K562 (cell line): ENCODE measurements around the gene KIF26B. TPM values are rescaled to one million over a fixed set of nuclear protein-coding genes. Genes with fewer than 3 reads are reported as not detected.

Experiments used
- CREB1 ChIP-seq, 2 experiments: sonication (generic) in 1 of 2; formaldehyde crosslinking in 1 of 2; IDR thresholded peaks; 2 replicates each; pipeline versions ENCODE4 v1.6.1 to v1.8.0; 2012 to 2022; ENCODE audit warnings: inconsistent platforms in 1 of 2, mild to moderate bottlenecking in 1 of 2, missing genetic modification reagents in 1 of 2, moderate library complexity in 1 of 2
- CREM ChIP-seq: IDR thresholded peaks from 2 replicates; pipeline ENCODE4 v1.6.1; 2014; ENCODE audit warnings: antibody characterized with exemption, low read depth
- ERF ChIP-seq: fragments of 450-650 bp; formaldehyde crosslinking; IDR thresholded peaks from 2 replicates; pipeline ENCODE4 v1.4.0; 2020; ENCODE audit warnings: mild to moderate bottlenecking, mixed read lengths
- EZH2 ChIP-seq: IDR thresholded peaks from 2 replicates; pipeline ENCODE4 v1.6.1; 2012; ENCODE audit warnings: low read depth, mild to moderate bottlenecking, inconsistent platforms, low read length, borderline replicate concordance
- JUNB ChIP-seq: fragments of 450-650 bp; formaldehyde crosslinking; conservative IDR thresholded peaks from 2 replicates; pipeline ENCODE4 v1.4.0; 2020; ENCODE audit warnings: mild to moderate bottlenecking
- JUND ChIP-seq, 2 experiments: IDR thresholded peaks; 2 replicates in 1 of 2; 3 replicates in 1 of 2; pipeline ENCODE4 v1.6.1; 2011; ENCODE audit warnings: borderline replicate concordance in 2 of 2, low read depth in 2 of 2, low read length in 2 of 2, improper control_type of control experiment in 1 of 2, missing biosample characterization in 1 of 2, missing genetic modification characterization in 1 of 2, missing genetic modification reagents in 1 of 2
- LCOR ChIP-seq: sonication (generic); formaldehyde crosslinking; IDR thresholded peaks from 2 replicates; pipeline ENCODE4 v1.8.0; 2022; ENCODE audit warnings: mild to moderate bottlenecking, missing genetic modification reagents
- MAZ ChIP-seq, 2 experiments: fragments of 450-650 bp in 1 of 2; sonication (generic) in 1 of 2; formaldehyde crosslinking; IDR thresholded peaks in 1 of 2; conservative IDR thresholded peaks in 1 of 2; 2 replicates each; pipeline versions ENCODE4 v1.4.0 to v1.5.0; 2020; ENCODE audit warnings: mild to moderate bottlenecking in 1 of 2, missing genetic modification reagents in 1 of 2
- NCOA1 ChIP-seq: fragments of 450-650 bp; IDR thresholded peaks from 2 replicates; pipeline ENCODE4 v1.6.1; 2016; ENCODE audit warnings: low read depth
- NELFE ChIP-seq: IDR thresholded peaks from 2 replicates; pipeline ENCODE4 v1.6.1; 2011; ENCODE audit warnings: mild to moderate bottlenecking; ENCODE audit not compliant: insufficient read depth, insufficient read length
- NONO ChIP-seq, 2 experiments: fragments of 200-400 bp in 1 of 2; fragments of 450-650 bp in 1 of 2; formaldehyde crosslinking in 1 of 2; IDR thresholded peaks; 2 replicates each; pipeline ENCODE4 v1.6.1; 2017; ENCODE audit warnings: low read depth in 2 of 2, mild to moderate bottlenecking in 2 of 2, moderate library complexity in 2 of 2, low read length in 1 of 2
- RB1 ChIP-seq: fragments of 450-650 bp; IDR thresholded peaks from 2 replicates; pipeline ENCODE4 v1.6.1; 2017; ENCODE audit warnings: low read depth, mild to moderate bottlenecking
- ZNF23 ChIP-seq: fragments of 250-450 bp; sonication (Bioruptor Pico); IDR thresholded peaks from 2 replicates; pipeline ENCODE4 v1.4.0; 2020; ENCODE audit warnings: mild to moderate bottlenecking
- polyA plus RNA-seq, 8 experiments: library from polyadenylated mRNA; depleted of rRNA in 4 of 8; stranded (reverse) in 5 of 8; unstranded in 3 of 8; fragments of >200 nt; fragmentation: Nextera tagmentation in 2 of 8; fragmentation: Illumina TruSeq in 1 of 8; extraction: Ambion mirVana in 2 of 8; extraction: Trizol in 1 of 8; gene quantifications; 2 replicates each; pipeline versions ENCODE4 v1.2.1 to v1.2.3, GENCODE V29; 2011 to 2014; ENCODE audit warnings: inconsistent platforms in 1 of 8, missing spikeins in 1 of 8
- total RNA-seq, 7 experiments: library from RNA; depleted of rRNA in 6 of 7; stranded (reverse); fragments of >200 nt in 6 of 7; fragmentation: Illumina TruSeq in 2 of 7; extraction: Trizol in 2 of 7; gene quantifications; 2 replicates each; pipeline versions ENCODE4 v1.2.1 to v1.2.3, GENCODE V29; 2011 to 2021; ENCODE audit warnings: low replicate concordance in 1 of 7
- TF ChIP-seq, protein P1 (sequence below): fragments of 250-450 bp; sonication (Bioruptor Pico); IDR thresholded peaks from 2 replicates; pipeline ENCODE4 v1.5.0; 2020; ENCODE audit warnings: mild to moderate bottlenecking
- TF ChIP-seq, protein P2 (sequence below): fragments of 200-800 bp; sonication (Bioruptor generic); IDR thresholded peaks from 2 replicates; pipeline ENCODE4 v1.6.1; 2017; ENCODE audit warnings: missing genetic modification characterization, missing compliant biosample characterization
- TF ChIP-seq, protein P3 (sequence below), 3 experiments: IDR thresholded peaks in 2 of 3; conservative IDR thresholded peaks in 1 of 3; 2 replicates each; pipeline ENCODE4 v1.5.1; 2011 to 2012; ENCODE audit warnings: low read length in 3 of 3, mild to moderate bottlenecking in 3 of 3, control low read depth in 2 of 3, improper control_type of control experiment in 1 of 3, inconsistent platforms in 1 of 3, low read depth in 1 of 3, mixed read lengths in 1 of 3, moderate library complexity in 1 of 3; ENCODE audit not compliant: insufficient read depth in 2 of 3
- TF ChIP-seq, protein P4 (sequence below), 2 experiments: fragments of 200-800 bp in 1 of 2; sonication (Bioruptor generic) in 1 of 2; sonication (generic) in 1 of 2; formaldehyde crosslinking in 1 of 2; IDR thresholded peaks in 1 of 2; conservative IDR thresholded peaks in 1 of 2; 2 replicates each; pipeline versions ENCODE4 v1.5.0 to v1.6.1; 2016 to 2020; ENCODE audit warnings: missing compliant biosample characterization in 1 of 2, missing genetic modification characterization in 1 of 2, missing genetic modification reagents in 1 of 2
- TF ChIP-seq, protein P5 (sequence below): fragments of 250-450 bp; sonication (Bioruptor Pico); IDR thresholded peaks from 2 replicates; pipeline ENCODE4 v1.8.0; 2021; ENCODE audit warnings: mild to moderate bottlenecking, moderate library complexity

The KIF26B gene
- total and polyA plus RNA-seq, 9 of the 15 experiments (the other 6 are each of a cell fraction or from before 2014, with no cell fraction given) = 0.02 to 0.08 (median 0.03) TPM; not detected in 6

DNA sequence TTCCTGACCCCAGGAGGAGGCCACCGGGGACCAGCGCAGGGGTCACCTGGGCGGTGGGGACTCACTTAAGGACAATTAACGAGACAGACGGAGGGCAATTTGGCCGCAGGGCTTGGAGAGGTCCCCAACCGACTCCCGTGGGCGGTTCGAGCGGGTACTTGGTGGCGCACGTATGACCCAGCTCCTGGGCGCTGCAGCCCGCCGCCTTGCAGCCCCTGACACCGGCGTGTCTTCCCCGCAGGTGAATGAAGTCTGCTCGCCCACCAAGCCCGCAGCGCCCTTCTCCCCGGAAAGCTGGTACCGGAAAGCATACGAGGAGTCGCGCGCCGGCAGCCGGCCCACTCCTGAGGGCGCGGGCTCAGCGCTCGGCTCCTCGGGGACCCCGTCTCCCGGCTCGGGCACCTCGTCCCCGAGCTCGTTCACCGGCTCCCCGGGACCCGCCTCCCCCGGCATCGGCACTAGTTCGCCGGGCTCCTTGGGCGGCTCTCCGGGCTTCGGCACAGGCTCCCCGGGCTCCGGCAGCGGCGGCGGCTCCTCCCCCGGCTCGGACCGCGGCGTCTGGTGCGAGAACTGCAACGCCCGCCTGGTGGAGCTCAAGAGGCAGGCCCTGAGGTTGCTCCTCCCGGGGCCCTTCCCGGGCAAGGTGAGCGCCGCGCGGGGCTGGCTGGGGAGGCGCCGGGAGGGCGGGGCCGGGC lies 1.4 kb downstream of the KIF26B start (continued):
- TF ChIP-seq, protein P1, sequence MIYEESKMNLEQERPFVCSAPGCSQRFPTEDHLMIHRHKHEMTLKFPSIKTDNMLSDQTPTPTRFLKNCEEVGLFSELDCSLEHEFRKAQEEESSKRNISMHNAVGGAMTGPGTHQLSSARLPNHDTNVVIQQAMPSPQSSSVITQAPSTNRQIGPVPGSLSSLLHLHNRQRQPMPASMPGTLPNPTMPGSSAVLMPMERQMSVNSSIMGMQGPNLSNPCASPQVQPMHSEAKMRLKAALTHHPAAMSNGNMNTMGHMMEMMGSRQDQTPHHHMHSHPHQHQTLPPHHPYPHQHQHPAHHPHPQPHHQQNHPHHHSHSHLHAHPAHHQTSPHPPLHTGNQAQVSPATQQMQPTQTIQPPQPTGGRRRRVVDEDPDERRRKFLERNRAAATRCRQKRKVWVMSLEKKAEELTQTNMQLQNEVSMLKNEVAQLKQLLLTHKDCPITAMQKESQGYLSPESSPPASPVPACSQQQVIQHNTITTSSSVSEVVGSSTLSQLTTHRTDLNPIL (CRISPR knock-in tag) = no peak
- TF ChIP-seq NCOA1 (no peak), NELFE (no peak), ZNF23 (CRISPR knock-in tag) (no peak), EZH2 (peak; percentile 92), LCOR (CRISPR knock-in tag) (peak; percentile 76; the same call in 1 of the 2 replicates), JUNB (no peak), MAZ (CRISPR knock-in tag; conservative IDR thresholded peaks at IDR 0.05 in 1 of 2, IDR thresholded peaks at IDR 0.05 in 1 of 2) (peak; percentile 48 to 88; a peak in 3 of 4 replicates), CREB1 (IDR thresholded peaks at IDR 0.05) (no peak), CREB1 (CRISPR knock-in tag; IDR thresholded peaks at IDR 0.05) (0 out of 2 replicates have a peak, but pooled peaks have one; percentile 40), ERF (no peak), RB1 (peak; percentile 92), CREM (peak; percentile 35; the same call in 1 of the 2 replicates), JUND (IDR thresholded peaks at IDR 0.05; ENCODE audit: borderline replicate concordance, low read depth, low read length) (peak; percentile 42), JUND (tag; IDR thresholded peaks at IDR 0.05; ENCODE audit: borderline replicate concordance, low read depth, low read length) (no peak), NONO (IDR thresholded peaks at IDR 0.05; ENCODE audit: low read depth in 2 of 2, low read length in 1 of 2) (peak in 1 of 2 experiments; percentile 36; a peak in 1 of 4 replicates)
- TF ChIP-seq, protein P2, sequence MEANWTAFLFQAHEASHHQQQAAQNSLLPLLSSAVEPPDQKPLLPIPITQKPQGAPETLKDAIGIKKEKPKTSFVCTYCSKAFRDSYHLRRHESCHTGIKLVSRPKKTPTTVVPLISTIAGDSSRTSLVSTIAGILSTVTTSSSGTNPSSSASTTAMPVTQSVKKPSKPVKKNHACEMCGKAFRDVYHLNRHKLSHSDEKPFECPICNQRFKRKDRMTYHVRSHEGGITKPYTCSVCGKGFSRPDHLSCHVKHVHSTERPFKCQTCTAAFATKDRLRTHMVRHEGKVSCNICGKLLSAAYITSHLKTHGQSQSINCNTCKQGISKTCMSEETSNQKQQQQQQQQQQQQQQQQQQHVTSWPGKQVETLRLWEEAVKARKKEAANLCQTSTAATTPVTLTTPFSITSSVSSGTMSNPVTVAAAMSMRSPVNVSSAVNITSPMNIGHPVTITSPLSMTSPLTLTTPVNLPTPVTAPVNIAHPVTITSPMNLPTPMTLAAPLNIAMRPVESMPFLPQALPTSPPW (CRISPR knock-in tag) = peak; percentile 47
- TF ChIP-seq, protein P3, sequence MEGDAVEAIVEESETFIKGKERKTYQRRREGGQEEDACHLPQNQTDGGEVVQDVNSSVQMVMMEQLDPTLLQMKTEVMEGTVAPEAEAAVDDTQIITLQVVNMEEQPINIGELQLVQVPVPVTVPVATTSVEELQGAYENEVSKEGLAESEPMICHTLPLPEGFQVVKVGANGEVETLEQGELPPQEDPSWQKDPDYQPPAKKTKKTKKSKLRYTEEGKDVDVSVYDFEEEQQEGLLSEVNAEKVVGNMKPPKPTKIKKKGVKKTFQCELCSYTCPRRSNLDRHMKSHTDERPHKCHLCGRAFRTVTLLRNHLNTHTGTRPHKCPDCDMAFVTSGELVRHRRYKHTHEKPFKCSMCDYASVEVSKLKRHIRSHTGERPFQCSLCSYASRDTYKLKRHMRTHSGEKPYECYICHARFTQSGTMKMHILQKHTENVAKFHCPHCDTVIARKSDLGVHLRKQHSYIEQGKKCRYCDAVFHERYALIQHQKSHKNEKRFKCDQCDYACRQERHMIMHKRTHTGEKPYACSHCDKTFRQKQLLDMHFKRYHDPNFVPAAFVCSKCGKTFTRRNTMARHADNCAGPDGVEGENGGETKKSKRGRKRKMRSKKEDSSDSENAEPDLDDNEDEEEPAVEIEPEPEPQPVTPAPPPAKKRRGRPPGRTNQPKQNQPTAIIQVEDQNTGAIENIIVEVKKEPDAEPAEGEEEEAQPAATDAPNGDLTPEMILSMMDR (IDR thresholded peaks at IDR 0.05 in 2 of 3, conservative IDR thresholded peaks at IDR 0.05 in 1 of 3; ENCODE audit: insufficient read depth in 2 of 3, low read depth in 1 of 3, low read length in 3 of 3) = peak; percentile 58 to 96 (median 87)
- TF ChIP-seq, protein P4, sequence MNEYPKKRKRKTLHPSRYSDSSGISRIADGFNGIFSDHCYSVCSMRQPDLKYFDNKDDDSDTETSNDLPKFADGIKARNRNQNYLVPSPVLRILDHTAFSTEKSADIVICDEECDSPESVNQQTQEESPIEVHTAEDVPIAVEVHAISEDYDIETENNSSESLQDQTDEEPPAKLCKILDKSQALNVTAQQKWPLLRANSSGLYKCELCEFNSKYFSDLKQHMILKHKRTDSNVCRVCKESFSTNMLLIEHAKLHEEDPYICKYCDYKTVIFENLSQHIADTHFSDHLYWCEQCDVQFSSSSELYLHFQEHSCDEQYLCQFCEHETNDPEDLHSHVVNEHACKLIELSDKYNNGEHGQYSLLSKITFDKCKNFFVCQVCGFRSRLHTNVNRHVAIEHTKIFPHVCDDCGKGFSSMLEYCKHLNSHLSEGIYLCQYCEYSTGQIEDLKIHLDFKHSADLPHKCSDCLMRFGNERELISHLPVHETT (CRISPR knock-in tag; conservative IDR thresholded peaks at IDR 0.05 in 1 of 2, IDR thresholded peaks at IDR 0.05 in 1 of 2) = no peak
- TF ChIP-seq, protein P5, sequence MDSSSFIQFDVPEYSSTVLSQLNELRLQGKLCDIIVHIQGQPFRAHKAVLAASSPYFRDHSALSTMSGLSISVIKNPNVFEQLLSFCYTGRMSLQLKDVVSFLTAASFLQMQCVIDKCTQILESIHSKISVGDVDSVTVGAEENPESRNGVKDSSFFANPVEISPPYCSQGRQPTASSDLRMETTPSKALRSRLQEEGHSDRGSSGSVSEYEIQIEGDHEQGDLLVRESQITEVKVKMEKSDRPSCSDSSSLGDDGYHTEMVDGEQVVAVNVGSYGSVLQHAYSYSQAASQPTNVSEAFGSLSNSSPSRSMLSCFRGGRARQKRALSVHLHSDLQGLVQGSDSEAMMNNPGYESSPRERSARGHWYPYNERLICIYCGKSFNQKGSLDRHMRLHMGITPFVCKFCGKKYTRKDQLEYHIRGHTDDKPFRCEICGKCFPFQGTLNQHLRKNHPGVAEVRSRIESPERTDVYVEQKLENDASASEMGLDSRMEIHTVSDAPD (CRISPR knock-in tag) = no peak
